ENCODE measurements around the gene CHRNA7.

DNA sequence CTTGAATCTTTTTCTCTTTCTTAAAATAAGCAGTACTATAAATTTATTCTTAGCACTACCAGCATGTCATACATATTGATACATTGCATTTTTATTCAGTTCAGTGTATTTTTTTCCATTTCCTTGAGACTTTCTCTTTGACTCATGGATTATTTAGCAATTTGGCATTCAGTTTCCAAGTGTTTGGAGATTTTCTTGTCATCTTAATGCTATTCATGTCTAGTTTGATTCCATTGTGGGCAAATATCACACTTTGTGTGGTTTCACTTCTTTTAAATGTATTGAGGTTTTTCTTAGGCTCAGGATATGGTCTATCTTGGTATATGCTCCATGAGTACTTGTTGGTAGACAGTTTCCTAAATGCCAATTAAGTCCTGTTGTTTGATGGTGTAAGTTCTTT, 99.5 kb downstream of the CHRNA7 start:
- TF ChIP-seq EZH2 (IDR thresholded peaks at IDR 0.05; ENCODE audit: insufficient read depth, poor library complexity, severe bottlenecking) (no peak), EZH2phosphoT487 (IDR thresholded peaks at IDR 0.05; ENCODE audit: insufficient read depth, low read depth) (no peak)

Measured in GM23248 (cell line).